Measurements from ENCODE around the gene JUN.

The JUN gene

GRCh38 chr1:58754683-58755467, 29.0 kb downstream of the JUN start:
- DNase-seq: no peak

- DNase-seq: no peak
These were observed 29.7 kb downstream of the JUN start for GRCh38 chr1:58754073-58754613.

- DNase-seq: no peak
These were observed 30.4 kb downstream of the JUN start for GRCh38 chr1:58753431-58753866.

DNA sequence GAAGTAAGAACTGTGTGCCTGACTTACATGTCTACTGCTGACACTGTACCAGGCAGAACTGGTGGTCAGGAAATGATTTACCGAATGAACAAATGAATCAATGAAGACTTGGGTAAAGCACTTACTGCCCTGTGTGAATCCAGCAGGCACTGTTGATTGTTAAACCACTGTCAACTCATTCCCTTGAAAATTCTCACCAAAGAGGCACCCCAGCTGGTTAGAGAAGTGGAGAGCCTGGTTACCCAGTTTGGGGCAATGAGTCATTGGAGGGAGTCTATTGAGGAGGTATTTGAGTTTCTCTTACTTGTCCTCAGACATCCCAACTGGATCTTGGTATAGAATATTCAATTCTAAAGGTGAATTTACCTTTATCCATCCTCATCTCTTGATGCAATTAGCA, 34.2 kb downstream of the JUN start:
- DNase-seq: no peak

DNA sequence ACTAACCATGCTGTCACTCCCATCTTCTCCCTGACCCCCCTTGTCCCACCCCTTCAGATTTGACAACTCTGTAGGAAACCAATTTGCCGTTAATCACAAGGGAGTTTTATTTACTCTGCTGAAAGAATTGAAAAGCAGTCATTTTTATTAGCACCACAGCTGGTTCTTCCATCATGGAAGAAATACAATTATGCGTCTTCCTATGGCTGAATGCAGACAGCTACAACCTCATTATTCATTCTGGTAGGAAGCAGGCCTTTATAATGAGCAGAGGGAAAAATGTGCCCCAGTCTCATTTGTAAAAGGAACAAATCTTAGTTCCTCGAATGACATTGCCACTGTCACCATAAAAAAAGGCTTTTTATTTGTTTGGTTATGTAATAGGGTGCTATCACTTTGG, 35.2 kb downstream of the JUN start:
- no peak for DNase-seq

GRCh38 chr1:58746757-58747156, 37.1 kb downstream of the JUN start:
- DNase-seq: no peak

DNA sequence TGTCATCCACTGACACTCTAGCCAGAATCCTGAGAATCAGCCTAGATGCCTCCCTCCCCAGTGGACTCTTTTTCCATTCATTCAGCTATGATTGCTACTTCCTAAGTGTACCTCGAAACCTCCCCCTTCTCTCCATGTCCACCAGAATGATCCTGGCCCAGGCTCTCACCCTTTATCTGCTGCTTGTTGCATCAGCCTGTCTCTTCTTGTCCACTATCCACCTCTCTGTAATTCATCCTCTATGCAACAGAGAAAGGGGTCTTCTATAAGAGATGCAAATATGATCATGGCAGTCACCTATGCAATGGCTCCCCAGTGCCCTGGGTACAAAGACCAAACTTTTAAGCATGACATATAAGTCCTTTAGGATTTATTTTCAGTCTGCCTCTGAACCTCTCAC, 37.7 kb downstream of the JUN start:
- no peak for DNase-seq

- no peak for DNase-seq
These were observed 38.2 kb downstream of the JUN start for GRCh38 chr1:58745666-58746065.

DNA sequence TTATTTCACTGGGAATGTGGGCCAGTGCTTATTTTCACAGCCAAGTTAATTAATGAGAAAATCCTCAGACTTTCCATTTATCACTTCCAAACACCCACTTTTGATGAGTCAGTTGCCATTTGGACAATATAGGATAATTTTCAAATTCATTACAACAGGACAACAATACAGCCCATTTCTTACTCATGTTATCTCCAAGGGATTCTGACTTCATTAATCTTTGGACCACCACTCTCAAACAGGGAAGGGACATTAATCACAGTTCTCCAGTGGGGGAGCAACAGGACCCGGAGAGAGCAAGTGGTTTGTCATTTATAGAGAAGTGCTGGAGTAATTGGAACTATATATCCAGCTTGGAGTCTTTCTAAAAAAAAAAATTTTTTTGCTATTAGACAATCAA, 38.7 kb downstream of the JUN start:
- DNase-seq: no peak

- DNase-seq: no peak
These were observed 41.9 kb downstream of the JUN start for GRCh38 chr1:58741678-58742553.

GRCh38 chr1:58739856-58740466, 43.9 kb downstream of the JUN start:
- no peak for DNase-seq

DNA sequence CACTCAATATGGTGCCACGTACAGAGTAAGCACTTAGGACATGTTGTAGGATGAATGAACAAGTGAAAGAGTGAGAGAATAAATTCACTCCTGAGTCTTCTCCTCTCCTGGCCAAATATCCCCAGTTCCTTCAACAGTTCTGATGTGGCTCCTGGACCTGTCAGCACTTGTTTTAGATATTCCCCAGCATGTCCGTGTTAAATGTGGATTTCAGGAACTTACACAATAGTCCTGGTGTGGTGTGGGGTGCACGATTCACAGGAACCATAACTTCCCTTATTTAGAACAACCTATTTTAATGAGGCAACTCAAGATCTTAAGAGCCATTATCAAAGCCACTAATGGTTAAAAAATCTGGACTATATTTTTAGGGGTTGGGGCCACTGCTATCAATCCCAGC, 45.0 kb downstream of the JUN start:
- DNase-seq: no peak

GRCh38 chr1:58735586-58735985, 48.3 kb downstream of the JUN start:
- DNase-seq: no peak

DNA sequence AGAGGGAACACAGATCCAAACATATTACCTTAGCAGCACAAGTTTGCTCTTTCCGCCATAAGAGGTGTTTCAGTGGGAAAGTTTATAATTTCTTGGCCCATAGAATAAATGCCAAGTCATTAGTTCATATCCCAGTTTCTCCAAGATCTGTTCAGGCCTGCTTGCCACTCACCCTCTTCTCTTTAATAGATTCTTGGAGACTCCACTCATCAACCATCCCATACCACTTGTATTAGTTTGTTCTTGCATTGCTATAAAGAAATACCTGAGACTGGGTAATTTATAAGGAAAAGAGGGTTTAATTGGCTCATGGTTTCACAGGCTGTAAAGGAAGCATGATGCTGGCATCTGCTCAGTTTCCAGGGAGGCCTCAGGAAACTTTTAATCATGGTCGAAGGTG, 49.2 kb downstream of the JUN start:
- DNase-seq: no peak

DNA sequence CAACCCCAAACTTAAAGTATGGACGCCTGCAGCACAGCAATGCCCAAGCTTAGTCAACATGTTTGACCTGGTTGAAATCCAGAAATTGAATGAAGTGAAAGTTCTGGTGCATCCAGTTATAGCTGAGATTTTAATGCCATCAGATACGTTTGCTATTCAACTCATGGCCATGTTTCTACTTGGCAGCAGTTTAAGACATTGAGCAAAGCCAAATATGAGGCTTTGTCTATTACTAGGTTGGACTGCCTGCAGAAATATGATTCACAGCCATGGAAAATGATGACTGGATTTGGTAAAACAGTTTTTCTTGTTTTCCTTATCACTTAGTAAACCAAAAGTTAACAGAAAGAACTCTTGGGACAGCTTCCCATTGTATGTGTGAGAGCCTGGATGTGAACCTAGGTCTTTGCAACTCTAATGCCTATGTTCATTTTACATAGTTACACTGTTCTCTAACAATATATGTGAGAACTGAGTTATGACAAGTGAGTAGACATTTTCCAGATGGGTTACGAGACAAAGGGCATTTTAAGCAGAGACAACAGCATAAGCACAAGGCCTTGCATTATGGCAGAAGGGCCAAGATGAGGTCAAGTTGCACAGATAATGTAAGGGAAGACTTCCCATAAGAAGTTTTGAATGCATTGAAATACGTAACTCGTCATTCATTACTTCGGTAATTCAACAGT, 51.6 kb downstream of the JUN start:
- no peak for DNase-seq
